Fibroblast of the conjunctiva (primary cell): ENCODE results near the gene TTC19.
"Not testable (repeated sequence)": the region's sequence is repeated elsewhere in the genome, so short reads cannot be mapped to it uniquely, and the experiment has no call there.

Source experiments
- DNase-seq: peaks from one replicate; pipeline ENCODE4 v3.0.0-alpha.2; 2010; ENCODE audit warnings: low read depth

TTC19 gene

GRCh38 chr17:16033729-16034349 lies 34.2 kb downstream of the TTC19 start:
- no peak for DNase-seq

DNA sequence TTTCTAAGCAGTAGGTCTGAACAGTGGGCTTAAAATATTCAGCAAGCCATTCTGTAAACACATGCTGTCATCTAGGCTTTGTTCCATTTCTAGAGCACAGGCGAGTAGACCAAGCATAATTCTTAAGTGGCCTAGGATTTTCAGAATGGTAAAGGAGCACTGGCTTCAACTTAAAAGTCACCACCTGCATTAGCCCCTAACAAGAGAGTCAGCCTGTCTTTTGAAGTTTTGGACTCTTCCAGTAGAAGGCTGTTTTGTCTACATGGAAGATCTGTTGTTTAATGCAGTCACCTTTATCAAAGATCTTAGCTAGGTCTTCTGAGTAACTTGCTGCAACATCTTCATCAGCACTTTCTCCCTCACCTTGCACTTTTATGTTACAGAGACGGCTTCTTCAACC lies 36.6 kb downstream of the TTC19 start:
- DNase-seq, result no peak

GRCh38 chr17:16037636-16038035 lies 38.0 kb downstream of the TTC19 start:
- DNase-seq, result no peak

- no peak for DNase-seq
Measured at GRCh38 chr17:16040710-16041251, 41.2 kb downstream of the TTC19 start.

- no peak for DNase-seq
Measured at GRCh38 chr17:16044487-16044886, 44.9 kb downstream of the TTC19 start.

- no peak for DNase-seq
Measured at GRCh38 chr17:16046966-16047365, 47.3 kb downstream of the TTC19 start.

- DNase-seq, result no peak
Measured at GRCh38 chr17:16048811-16049449, 49.3 kb downstream of the TTC19 start.

DNA sequence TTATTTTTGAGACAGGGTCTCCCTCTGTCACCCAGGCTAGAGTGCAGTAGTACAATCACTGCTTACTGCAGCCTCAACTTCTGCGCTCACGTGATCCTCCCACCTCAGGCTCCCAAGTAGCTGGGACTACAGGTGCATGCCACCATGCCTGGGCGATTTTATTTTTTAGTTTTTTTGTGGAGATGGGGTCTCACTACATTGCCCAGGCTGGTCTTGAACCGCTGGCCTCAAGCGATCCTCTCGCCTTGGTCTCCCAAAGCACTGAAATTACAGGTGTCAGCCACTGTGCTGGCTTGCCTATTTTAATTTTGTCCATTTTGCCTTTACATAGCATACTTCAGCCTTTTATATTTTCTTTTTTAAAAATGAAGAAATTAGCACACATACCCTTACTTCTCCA lies 51.2 kb downstream of the TTC19 start:
- no peak for DNase-seq

DNA sequence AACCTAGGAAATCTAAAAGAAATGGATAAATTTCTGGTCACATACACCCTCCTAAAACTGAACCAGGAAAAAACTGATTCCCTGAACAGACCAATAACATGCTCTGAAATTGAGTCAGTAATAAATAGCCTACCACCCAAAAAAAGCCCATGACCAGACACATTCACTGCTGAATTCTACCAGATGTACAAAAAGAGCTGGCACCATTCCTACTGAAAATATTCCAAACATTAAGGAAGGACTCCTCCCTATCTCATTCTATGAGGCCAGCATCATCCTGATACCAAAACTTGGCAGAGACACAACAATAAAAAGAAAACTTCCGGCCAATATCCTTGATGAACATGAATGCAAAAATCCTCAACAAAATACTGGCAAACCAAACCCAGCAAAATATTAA lies 52.9 kb downstream of the TTC19 start:
- no peak for DNase-seq

- not testable (repeated sequence) for DNase-seq
Measured at GRCh38 chr17:16055139-16055538, 55.5 kb downstream of the TTC19 start.

- no peak for DNase-seq
Measured at GRCh38 chr17:16061631-16062030, 62.0 kb downstream of the TTC19 start.

- no peak for DNase-seq
Measured at GRCh38 chr17:16066125-16066524, 66.5 kb downstream of the TTC19 start.

- no peak for DNase-seq
Measured at GRCh38 chr17:16068323-16068722, 68.7 kb downstream of the TTC19 start.

- DNase-seq, result no peak
Measured at GRCh38 chr17:16072031-16072430, 72.4 kb downstream of the TTC19 start.

DNA sequence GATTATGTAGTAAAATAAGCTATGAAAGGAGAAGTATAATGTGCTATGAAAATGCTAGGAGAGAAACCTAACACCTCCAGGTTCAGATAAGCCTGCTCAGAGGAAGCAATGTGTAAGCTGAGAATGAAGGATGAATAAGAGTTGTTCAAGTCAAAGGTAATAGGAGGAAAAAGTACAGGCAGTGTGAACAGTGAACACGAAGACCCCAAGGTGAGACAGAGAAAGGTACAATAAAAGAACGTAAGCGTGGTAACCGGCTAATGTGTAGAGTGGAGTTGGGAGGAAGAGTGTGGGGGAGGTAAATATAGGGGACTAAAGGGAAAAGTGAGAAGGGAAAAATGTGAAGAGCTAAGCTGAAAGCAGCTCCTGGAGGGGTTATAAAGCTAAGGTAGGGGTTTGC lies 74.2 kb downstream of the TTC19 start:
- no peak for DNase-seq

- no peak for DNase-seq
Measured at GRCh38 chr17:16074423-16074822, 74.8 kb downstream of the TTC19 start.

- DNase-seq, result no peak
Measured at GRCh38 chr17:16075949-16076348, 76.3 kb downstream of the TTC19 start.
